ENCODE data around the gene TNFRSF8. TPM values are rescaled to one million over a fixed set of nuclear protein-coding genes. Genes with fewer than 3 reads are reported as not detected.

Gene TNFRSF8
- total RNA-seq, 2 experiments from 2014 or later = 31.1 to 33.2 TPM

DNA sequence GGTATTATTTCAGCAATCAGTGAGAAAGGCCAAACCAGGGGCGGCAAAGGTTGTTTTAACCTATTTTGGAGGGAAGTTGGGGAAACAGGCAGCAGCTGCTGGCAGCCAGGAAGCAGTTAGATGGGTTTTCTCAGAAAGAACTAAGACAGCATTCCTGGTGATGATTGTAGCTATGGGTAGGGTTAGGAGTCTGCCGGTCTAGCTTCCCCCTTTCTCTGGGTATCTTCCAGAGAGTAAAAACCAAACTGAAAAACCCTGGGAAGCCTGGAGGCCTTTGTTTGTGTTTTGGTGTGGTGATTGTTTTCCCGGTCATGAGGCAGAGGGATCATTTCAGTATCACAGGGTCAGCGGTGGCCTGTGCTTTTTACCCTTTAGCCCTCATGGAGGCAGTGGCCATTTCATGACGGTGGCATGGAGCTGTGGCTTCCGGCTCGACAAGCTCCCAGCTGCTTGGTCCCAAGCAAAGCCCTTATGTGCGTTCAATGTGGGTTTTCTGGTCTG lies 84.1 kb downstream of the TNFRSF8 start:
- Mint-ChIP-seq H3K27me3 (no peaks in the 10 kb centered on the region), H3K4me1 (ENCODE audit: low read depth) (peaks cover 90% of the 10 kb centered on the region), H3K27ac (peak overlapping the region; percentile 77), H3K36me3 (peaks cover 19% of the 10 kb centered on the region), H3K4me3 (no peak overlapping the region), H3K9me3 (peaks cover 13% of the 10 kb centered on the region)
- intact Hi-C loops (cut with micrococcal nuclease) = no loop called here
- no peak for DNase-seq
- CTCF ChIA-PET = interaction anchor here (1.9 kb wide), 1 partner anchor 22 kb away, joined by 7 read pairs; no protein-coding TSS in a partner anchor
- POLR2A ChIA-PET = interaction anchor here (0.9 to 5.9 kb wide), 4 partner anchors 9 to 31 kb away, joined by 3 to 28 read pairs (median 8); no protein-coding TSS in a partner anchor

DNA sequence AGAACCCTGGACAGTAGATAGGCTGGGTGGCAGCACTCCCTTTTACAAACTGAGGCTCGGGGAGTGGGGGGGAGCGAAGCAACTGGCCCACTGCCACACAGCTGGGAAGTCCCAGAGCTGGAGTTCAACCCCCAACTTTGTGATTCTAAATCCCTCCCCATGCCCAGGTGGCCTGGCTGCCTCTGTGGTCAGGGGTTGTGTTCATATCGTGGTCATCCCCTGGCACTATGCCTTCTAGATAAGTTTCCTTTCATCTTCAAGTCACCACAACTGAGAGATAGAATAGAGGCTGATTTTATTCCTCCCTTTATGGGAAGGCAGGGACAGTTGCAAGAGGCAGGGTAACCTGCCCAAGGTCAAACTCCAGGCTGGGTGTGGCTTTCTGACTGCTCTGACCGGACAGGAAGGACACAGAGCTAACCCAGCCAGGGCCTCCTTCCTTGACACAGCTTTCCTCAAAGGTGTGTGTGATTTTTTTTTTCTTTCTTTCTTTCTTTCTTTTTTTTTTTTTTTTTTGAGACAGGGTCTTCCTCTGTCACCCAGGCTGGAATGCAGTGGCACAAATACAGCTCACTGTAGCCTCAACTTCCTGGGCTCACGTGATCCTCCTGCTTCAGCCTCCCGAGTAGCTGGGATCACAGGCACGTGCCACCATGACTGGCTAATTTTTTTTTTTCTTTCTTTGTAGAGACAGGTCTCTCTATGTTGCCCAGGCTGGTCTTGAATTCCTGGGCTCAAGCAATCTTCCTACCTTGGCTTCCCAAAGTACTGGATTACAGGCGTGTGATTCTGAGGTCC lies 85.3 kb downstream of the TNFRSF8 start:
- H3K4me1 Mint-ChIP-seq (ENCODE audit: low read depth) = peaks cover 93% of the 10 kb centered on the region
- peaks cover 18% of the 10 kb centered on the region for H3K36me3 Mint-ChIP-seq
- H3K9me3 Mint-ChIP-seq = peaks cover 13% of the 10 kb centered on the region
- DNase-seq = no peak
- H3K27me3 Mint-ChIP-seq = no peaks in the 10 kb centered on the region
- ChIA-PET POLR2A (interaction anchor here (0.6 to 5.9 kb wide), 5 partner anchors 13 to 82 kb away, joined by 3 to 39 read pairs (median 9); no protein-coding TSS in a partner anchor), CTCF (interaction anchor here (1.0 to 3.0 kb wide), 4 partner anchors 21 to 29 kb away, joined by 3 to 23 read pairs (median 6); no protein-coding TSS in a partner anchor)
- peak overlapping the region; percentile 96 for H3K27ac Mint-ChIP-seq
- intact Hi-C loops (cut with micrococcal nuclease) = loop anchor here (2.0 kb wide), 2 partner anchors 14 to 16 kb away; no protein-coding TSS in a partner anchor
- H3K4me3 Mint-ChIP-seq = no peak overlapping the region

DNA sequence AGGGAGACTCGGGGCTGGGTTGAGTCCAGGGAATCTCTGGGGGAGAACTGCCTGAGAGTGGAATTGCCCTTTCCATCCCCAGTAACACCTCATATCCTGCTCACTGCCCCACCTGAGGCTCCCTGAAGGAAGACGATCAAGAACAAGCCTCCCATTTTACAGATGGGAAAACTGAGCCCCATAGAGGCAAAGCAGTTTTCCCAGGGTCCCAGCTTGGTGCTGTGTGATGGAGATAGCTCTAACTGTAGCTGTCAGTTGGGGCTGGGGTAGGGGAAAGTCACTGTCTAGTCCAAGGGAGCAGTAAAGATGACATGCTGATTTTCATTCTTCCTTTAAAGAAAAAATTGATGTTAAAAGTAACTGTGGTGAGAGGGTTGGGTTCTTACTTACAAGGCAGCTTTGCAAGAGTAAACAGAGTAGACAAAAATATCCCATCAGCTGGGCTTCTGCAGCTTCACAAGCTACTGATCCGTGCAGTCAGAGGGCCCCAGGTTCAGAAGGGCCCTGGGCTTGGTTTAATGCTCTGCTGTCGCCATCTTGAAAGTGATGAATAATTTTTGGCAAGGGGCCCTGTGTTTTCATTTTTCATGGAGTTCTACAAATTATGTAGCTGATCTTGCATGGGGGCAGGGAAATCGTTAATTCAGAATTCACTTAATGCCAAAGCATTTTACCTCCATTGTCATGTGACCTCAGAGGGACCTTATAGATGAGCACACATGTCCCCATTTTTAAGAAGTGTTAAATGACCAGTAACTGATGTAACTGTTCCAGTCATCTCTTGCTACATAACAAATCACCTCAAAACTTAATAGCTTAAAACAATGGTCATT lies 86.1 kb downstream of the TNFRSF8 start:
- peaks cover 13% of the 10 kb centered on the region for H3K9me3 Mint-ChIP-seq
- no peaks in the 10 kb centered on the region for H3K27me3 Mint-ChIP-seq
- H3K4me1 Mint-ChIP-seq (ENCODE audit: low read depth) = peaks cover 91% of the 10 kb centered on the region
- H3K36me3 Mint-ChIP-seq = peaks cover 12% of the 10 kb centered on the region
- DNase-seq = no peak
- no peak overlapping the region for H3K4me3 Mint-ChIP-seq
- CTCF ChIA-PET = interaction anchor here (1.0 to 3.0 kb wide), 5 partner anchors 13 to 61 kb away, joined by 3 to 23 read pairs (median 5); no protein-coding TSS in a partner anchor
- POLR2A ChIA-PET = interaction anchor here (0.7 to 5.9 kb wide), 4 partner anchors 12 to 34 kb away, joined by 3 to 39 read pairs (median 16); no protein-coding TSS in a partner anchor
- intact Hi-C loops (cut with micrococcal nuclease) = loop anchor here (2.0 kb wide), 2 partner anchors 14 to 16 kb away; no protein-coding TSS in a partner anchor
- H3K27ac Mint-ChIP-seq = peak overlapping the region; percentile 96

DNA sequence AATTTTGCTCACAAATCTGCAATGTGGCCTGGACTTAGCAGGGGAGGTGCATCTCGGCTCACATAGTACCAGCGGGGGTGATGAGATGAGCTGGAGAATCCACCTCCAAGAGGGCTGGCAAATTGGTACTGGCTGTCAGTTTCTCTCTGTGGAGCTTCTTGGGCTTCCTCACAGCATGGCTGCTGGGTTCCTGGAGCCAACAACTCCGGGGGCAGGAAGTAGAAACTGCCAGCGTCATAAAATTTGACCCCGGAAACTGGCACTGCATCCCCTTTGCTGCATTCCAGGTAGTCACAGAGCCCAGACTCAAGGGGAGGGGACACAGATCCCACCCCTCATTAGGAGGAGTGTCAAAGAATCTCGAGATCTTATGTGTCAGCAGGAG lies 86.7 kb downstream of the TNFRSF8 start:
- H3K27ac Mint-ChIP-seq = peak overlapping the region; percentile 96

DNA sequence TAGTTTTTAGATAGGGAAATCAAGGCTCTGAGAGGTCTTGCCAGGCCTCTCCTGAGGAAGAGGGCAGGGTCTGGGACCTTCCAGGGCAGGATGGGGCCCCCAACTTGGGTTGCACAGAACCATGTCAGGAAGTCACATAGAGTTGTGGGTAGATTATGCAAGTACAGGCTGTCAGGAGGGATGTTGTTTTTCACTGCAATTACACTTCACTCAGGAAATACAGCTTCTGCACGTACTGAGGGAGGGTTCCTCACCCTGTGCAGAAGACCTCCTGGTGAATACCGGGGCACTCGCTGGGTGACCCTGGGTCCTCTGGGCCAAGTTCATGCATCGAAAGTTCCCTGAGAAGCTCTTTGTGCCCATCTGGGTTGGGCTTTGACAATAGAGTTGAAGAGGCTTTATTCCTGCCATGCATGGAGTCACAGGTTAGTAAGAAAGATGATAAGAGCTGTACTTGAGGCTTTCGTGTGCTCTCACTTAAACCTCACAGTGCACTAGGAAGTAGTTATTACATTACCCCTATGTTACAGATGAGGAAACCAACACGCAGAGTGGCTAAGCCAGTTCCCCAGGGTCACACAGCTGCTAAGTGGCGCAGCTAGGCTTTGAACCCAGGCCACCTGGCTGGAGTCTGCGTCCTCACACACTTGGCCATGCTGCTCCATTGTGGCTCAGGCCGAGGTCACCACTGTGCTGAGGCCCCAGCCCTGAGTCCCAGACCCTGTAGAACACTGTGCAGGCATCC lies 87.5 kb downstream of the TNFRSF8 start:
- Mint-ChIP-seq H3K9me3 (peaks cover 13% of the 10 kb centered on the region), H3K27ac (peak overlapping the region; percentile 96), H3K4me3 (peak overlapping the region; percentile 49), H3K27me3 (no peaks in the 10 kb centered on the region), H3K4me1 (ENCODE audit: low read depth) (peaks cover 91% of the 10 kb centered on the region), H3K36me3 (peaks cover 9% of the 10 kb centered on the region)
- DNase-seq = peak; percentile 42
- ChIA-PET POLR2A (interaction anchor here (0.6 to 5.9 kb wide), 8 partner anchors 8 to 141 kb away, joined by 3 to 39 read pairs (median 5); partner anchors contain the start of gene TNFRSF1B), CTCF (interaction anchor here (0.6 to 3.0 kb wide), 5 partner anchors 26 to 93 kb away, joined by 3 to 23 read pairs (median 4); no protein-coding TSS in a partner anchor)
- intact Hi-C loops (cut with micrococcal nuclease) = loop anchor here (5.0 kb wide), 1 partner anchor 63 kb away; no protein-coding TSS in a partner anchor

More for the DNA sequence above, 86.7 kb downstream of the TNFRSF8 start:
- Mint-ChIP-seq H3K36me3 (peaks cover 12% of the 10 kb centered on the region), H3K27me3 (no peaks in the 10 kb centered on the region), H3K9me3 (peaks cover 13% of the 10 kb centered on the region), H3K4me1 (ENCODE audit: low read depth) (peaks cover 90% of the 10 kb centered on the region), H3K4me3 (no peak overlapping the region)
- intact Hi-C loops (cut with micrococcal nuclease) = loop anchor here (2.0 to 5.0 kb wide), 3 partner anchors 13 to 62 kb away; no protein-coding TSS in a partner anchor
- ChIA-PET POLR2A (interaction anchor here (0.7 to 5.9 kb wide), 5 partner anchors 9 to 33 kb away, joined by 3 to 39 read pairs (median 6); no protein-coding TSS in a partner anchor), CTCF (interaction anchor here (0.6 to 3.0 kb wide), 6 partner anchors 12 to 94 kb away, joined by 3 to 23 read pairs (median 4); no protein-coding TSS in a partner anchor)
- no peak for DNase-seq

DNA sequence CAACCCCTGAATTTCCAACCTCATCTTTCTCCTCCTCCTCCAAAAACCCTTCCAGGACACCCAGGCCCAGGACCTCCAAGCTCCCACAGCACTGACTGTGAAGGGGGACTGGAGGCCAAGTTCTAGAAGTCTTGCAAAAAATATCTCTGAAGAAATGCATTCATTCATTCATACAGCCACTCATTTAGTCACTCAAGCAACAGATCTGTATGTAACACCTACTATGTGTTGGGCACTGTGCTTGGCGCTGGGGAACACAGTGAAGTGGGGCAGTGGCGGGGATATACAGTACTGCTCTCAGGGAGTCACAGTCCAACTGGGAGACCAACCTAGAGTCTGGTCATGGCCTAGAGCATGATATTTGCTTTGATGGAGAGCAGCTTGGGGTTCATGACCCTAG lies 88.4 kb downstream of the TNFRSF8 start:
- Mint-ChIP-seq H3K27me3 (no peaks in the 10 kb centered on the region), H3K4me3 (no peak overlapping the region), H3K27ac (peak overlapping the region; percentile 96), H3K4me1 (ENCODE audit: low read depth) (peaks cover 91% of the 10 kb centered on the region), H3K9me3 (peaks cover 13% of the 10 kb centered on the region), H3K36me3 (peaks cover 9% of the 10 kb centered on the region)
- CTCF ChIA-PET = interaction anchor here (3.0 kb wide), 1 partner anchor 27 kb away, joined by 23 read pairs; no protein-coding TSS in a partner anchor
- intact Hi-C loops (cut with micrococcal nuclease) = loop anchor here (5.0 kb wide), 1 partner anchor 64 kb away; no protein-coding TSS in a partner anchor
- POLR2A ChIA-PET = interaction anchor here (1.2 to 5.9 kb wide), 5 partner anchors 8 to 27 kb away, joined by 3 to 39 read pairs (median 6); no protein-coding TSS in a partner anchor
- DNase-seq = no peak

DNA sequence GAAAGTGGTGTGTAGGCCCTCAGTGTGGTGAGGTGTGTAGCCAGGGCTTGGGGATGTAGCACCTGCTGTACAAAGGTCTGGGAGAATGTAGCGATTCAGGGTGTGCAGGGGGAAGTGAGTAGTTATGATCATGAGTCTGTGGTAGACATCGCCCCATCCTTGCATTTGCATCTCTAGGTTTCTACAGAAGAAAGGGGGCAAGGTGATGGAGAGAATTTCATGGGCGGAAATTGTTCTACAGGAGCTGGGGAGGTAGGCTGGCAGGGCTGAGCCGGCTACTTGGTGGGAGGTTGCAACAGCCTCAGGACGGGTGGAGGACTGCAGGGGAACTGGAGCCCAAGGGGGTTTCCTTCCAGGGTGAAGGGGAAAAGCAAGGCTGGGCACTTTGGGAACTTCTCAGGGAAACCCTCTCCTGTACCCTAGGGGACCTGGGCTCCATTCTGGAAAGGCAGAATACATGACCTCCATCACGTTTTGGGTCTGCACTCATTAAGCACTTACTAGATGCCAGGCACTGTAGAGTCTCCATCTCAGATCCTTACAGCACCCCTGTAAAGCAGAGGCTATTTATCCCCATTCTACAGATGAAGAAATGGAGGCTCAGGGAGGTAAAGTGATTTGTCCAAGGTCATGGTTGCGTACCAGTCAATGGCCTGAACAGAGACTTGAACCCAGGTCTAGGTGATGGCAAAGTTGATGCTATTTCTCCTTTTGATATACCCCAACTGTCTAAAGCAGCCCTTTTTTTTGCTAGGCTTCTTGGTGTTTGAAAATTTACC lies 89.2 kb downstream of the TNFRSF8 start:
- ChIA-PET CTCF (interaction anchor here (0.6 to 1.2 kb wide), 2 partner anchors 25 to 115 kb away, joined by 3 read pairs; no protein-coding TSS in a partner anchor), POLR2A (interaction anchor here (1.0 to 4.8 kb wide), 4 partner anchors 9 to 25 kb away, joined by 3 to 39 read pairs (median 6); no protein-coding TSS in a partner anchor)
- intact Hi-C loops (cut with micrococcal nuclease) = loop anchor here (5.0 kb wide), 1 partner anchor 65 kb away; no protein-coding TSS in a partner anchor
- H3K4me1 Mint-ChIP-seq (ENCODE audit: low read depth) = peaks cover 88% of the 10 kb centered on the region
- H3K9me3 Mint-ChIP-seq = peaks cover 13% of the 10 kb centered on the region
- no peaks in the 10 kb centered on the region for H3K27me3 Mint-ChIP-seq
- H3K4me3 Mint-ChIP-seq = no peak overlapping the region
- DNase-seq = no peak
- H3K36me3 Mint-ChIP-seq = peaks cover 9% of the 10 kb centered on the region
- H3K27ac Mint-ChIP-seq = peak overlapping the region; percentile 90

DNA sequence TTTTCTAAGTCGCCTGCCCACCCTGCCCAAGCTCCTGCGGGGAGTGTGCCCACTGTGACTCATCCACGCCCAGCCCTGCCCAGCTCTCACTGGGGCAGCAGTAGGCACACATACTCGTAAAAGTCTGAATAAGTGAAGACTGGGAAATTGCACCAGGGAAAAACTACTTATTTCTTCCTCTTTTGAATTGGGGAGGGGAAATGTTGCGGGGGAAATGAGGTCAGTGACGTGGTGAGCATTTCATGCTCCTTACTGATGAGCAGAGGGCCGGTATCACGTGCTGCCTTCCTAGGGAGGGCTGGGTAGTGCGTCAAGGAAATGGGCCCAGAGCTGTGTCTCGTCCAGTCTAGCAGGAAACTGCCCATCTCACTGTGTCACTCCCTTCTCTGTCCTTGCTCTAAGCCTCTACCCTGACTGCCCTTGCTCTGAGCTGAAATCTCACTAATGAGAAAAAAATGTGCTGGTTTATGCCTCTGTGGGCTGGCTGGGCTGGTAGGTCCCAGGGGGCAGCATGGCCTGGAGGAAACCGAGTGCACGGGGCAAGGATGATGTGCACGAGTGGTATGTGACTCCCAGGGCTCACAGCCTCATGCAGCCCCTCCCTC lies 90.2 kb downstream of the TNFRSF8 start:
- no peak overlapping the region for H3K4me3 Mint-ChIP-seq

DNA sequence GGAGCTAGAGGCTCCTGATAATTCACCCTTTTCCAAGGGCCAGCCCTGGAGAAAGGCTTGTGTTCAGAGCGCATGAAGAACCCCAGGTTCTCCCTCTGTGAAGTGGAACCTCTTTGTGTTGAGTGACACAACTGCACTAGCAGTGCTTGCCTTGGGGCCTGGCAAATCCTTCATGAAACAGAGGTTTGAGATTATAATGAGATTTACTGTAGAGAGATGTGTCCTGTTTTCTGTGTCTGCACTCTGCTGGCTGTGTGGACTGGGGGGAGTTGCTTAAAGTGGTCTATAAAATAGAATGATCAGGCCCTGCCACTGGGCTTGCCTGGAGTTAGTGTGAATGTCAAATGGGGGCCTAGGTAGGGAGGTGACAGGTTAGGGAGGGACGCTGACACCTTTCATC lies 92.2 kb downstream of the TNFRSF8 start:
- Mint-ChIP-seq H3K36me3 (peaks cover 1% of the 10 kb centered on the region), H3K4me3 (no peak overlapping the region), H3K9me3 (peaks cover 2% of the 10 kb centered on the region), H3K27me3 (no peaks in the 10 kb centered on the region), H3K27ac (peak overlapping the region; percentile 23), H3K4me1 (ENCODE audit: low read depth) (peaks cover 80% of the 10 kb centered on the region)
- POLR2A ChIA-PET = interaction anchor here (4.1 kb wide), 1 partner anchor 23 kb away, joined by 18 read pairs; no protein-coding TSS in a partner anchor
- DNase-seq = no peak
- CTCF ChIA-PET = interaction anchor here (1.2 to 1.4 kb wide), 2 partner anchors 31 to 74 kb away, joined by 4 to 5 read pairs; no protein-coding TSS in a partner anchor
- intact Hi-C loops (cut with micrococcal nuclease) = loop anchor here (5.0 kb wide), 1 partner anchor 88 kb away; no protein-coding TSS in a partner anchor

More for the DNA sequence above, 90.2 kb downstream of the TNFRSF8 start:
- Mint-ChIP-seq H3K4me1 (ENCODE audit: low read depth) (peaks cover 88% of the 10 kb centered on the region), H3K9me3 (peaks cover 13% of the 10 kb centered on the region), H3K27me3 (no peaks in the 10 kb centered on the region), H3K27ac (peak overlapping the region; percentile 90), H3K36me3 (peaks cover 9% of the 10 kb centered on the region)
- POLR2A ChIA-PET = interaction anchor here (1.0 to 4.8 kb wide), 4 partner anchors 8 to 25 kb away, joined by 4 to 39 read pairs (median 6); no protein-coding TSS in a partner anchor
- intact Hi-C loops (cut with micrococcal nuclease) = loop anchor here (5.0 kb wide), 1 partner anchor 66 kb away; no protein-coding TSS in a partner anchor
- CTCF ChIA-PET = interaction anchor here (0.6 to 1.2 kb wide), 2 partner anchors 24 to 116 kb away, joined by 3 read pairs; no protein-coding TSS in a partner anchor
- peak; percentile 65 for DNase-seq
